NCI-H2196 treated with DMSO at 0.1 percent for 48 hours (cell line): ENCODE measurements around the gene CDCA5.

Experiments used
- DNase-seq: peaks from one replicate; lab custom pipeline; 2025; ENCODE audit not compliant: unreplicated experiment; lab: John Stamatoyannopoulos, UW

CDCA5 gene

GRCh38 chr11:65077451-65077850 is 6.4 kb downstream of the CDCA5 start:
- DNase-seq: no peak

DNA sequence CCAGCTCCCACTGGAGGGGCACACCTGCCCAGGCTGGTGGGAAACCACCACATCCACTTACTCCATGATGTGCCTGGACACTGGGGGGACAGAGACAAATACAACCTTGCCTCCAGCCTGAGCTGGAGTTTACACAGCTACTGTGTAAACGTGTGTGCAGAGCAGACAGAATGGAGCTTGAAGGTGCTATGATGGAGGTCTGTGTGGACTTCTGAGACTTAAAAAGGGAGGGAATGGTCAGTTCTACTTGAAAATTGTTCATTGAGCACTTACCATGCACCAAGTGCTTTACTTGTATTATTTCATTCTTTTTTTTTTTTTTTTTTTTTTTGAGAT is 11.2 kb downstream of the CDCA5 start:
- DNase-seq: no peak

- no peak for DNase-seq
Observed at GRCh38 chr11:65071907-65072630, 11.8 kb downstream of the CDCA5 start.

DNA sequence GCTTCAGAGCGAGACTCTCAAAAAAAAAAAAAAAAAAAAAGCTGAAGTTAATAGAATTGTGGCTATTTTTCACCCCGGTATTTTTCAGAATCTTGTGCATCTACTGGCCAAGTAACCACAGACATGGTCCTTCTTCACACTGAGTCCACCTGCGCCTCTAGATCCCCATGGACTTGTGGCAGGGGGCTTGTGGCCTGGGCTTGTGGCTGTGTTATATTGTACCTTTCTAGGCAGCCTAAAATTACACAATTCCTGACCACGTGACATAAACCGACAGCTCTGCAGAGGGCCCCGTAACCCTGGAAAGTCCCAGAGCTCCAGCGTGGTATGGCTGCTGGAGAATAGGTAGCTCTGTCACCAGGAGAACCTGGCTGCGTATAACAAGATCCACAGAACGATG is 14.6 kb downstream of the CDCA5 start:
- no peak for DNase-seq

- DNase-seq: no peak
Observed at GRCh38 chr11:65067446-65067845, 16.4 kb downstream of the CDCA5 start.

GRCh38 chr11:65066805-65067291 is 17.0 kb downstream of the CDCA5 start:
- no peak for DNase-seq

DNA sequence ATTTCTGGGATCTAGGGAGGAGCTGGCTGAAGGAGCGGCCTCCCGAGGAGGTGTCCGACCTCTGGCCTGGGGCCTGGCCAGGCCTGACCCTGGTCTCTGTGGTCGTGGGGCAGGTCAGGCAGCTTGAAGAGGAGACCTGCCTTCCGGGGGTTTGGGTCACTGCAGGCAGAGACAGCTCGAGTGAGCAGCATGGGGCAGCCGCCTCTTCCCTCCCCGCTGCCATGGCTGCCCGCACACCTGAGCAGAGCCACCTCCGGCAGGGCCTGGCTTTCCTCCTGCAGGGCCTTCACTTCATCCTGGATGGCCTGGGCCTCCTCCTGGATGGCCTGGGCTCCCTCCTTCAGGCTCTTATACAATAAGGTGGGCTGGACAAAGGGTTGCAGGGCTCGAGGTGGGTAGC is 17.5 kb downstream of the CDCA5 start:
- no peak for DNase-seq

GRCh38 chr11:65065851-65066250 is 18.0 kb downstream of the CDCA5 start:
- no peak for DNase-seq

- DNase-seq: no peak
Observed at GRCh38 chr11:65064847-65065240, 19.0 kb downstream of the CDCA5 start.

GRCh38 chr11:65063532-65063931 is 20.3 kb downstream of the CDCA5 start:
- no peak for DNase-seq

DNA sequence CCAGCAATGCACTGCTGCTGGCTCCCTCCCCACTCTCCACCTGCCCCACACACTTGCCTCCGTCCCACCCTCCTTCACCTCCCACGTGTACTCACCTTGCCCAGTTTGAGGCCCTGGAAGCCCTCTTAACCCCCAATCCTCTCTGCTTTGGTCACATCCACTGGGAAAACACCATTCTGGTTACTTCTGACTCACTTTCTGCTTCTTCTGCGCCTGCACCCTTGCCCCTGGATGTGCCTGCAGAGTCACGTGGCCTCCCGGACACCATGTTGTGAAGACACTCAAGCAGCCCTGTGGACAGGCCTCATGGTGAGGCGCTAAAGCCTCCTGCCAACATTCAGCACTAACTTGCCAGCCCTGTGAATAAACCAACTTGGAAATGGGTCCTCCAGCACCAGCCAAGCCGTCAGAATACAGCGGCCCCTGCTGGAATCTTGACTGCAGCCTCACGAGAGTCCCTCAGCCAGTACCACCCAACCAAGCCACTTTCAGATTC is 22.9 kb downstream of the CDCA5 start:
- no peak for DNase-seq

DNA sequence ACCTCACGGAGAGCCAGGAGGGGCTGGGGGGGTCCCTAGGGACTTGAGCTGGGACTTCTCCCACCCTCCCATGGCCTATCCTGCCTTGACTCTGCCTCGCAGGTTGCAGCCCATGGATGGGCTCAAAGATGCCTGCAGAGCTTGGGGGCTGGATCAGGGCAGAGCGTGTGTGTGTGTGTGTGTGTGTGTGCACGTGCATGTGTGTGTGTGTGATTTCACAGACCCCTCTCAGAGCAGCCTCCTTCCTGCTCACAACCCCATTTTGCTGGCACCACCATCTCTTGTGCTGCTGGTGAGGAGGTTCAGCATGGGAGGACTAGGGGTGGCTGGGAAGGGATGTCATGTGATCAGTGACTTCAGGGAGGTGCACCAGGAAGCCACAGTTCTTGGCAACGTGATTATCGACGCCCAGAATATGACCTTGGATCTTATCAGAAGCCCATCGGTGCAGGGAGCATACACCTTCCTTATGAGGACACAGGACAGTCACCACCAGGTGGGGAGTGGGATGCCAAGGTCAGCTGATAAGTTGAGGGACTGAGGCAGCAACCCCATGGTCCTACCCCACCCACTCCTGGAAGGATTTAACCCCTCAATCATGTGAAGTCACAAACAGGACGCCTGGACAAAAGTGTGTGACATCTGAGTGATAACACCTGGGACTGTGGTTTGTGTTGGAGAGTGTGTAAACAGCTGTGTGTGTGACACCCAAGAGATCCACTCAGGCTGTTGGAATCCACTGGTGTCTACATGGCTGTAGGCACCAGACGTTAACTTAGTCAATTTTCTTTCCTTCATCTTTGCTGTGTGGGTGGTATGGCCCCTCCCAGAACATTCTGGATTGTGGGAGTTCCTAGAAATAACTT is 23.6 kb downstream of the CDCA5 start:
- DNase-seq: no peak

- DNase-seq: no peak
Observed at GRCh38 chr11:65059523-65059922, 24.3 kb downstream of the CDCA5 start.

DNA sequence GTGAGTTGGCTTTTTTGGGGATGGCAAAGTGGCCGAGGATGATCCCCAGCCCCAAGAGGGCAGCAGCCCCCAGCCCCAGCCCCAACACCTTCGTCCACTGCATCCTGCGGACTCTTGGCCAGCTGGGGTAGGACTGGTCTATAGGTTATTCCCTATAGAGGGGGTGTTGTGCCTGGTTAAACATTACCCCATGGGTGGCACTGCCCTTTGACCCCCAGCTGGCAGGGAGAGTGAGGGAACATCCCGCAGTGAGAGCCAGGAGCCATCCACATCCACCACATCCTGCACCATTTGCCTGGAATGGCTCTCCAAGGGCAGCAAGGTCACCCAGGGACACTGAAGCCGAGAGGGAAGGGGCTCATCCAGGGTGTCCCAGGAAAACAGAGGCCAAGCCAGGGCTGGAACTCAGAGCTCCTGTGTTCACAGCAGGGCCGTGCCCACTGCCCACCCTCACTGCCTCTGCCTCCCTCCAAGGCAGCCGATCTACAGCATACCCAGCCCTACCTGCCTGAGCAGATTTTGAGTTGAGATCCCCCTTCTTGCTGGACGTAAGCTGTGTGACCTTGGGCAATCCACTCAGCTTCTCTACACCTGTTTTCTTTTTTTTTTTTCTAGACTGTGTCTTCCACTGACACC is 25.3 kb downstream of the CDCA5 start, which contains the start of gene NAALADL1:
Gene NAALADL1 (minus strand): TSS at position 135 of the 636 bp plus-strand sequence. CDS start 32 bp downstream, at position 103.
- DNase-seq: no peak

- DNase-seq: no peak
Observed at GRCh38 chr11:65058012-65058411, 25.8 kb downstream of the CDCA5 start.

GRCh38 chr11:65057526-65057925 is 26.3 kb downstream of the CDCA5 start:
- no peak for DNase-seq

DNA sequence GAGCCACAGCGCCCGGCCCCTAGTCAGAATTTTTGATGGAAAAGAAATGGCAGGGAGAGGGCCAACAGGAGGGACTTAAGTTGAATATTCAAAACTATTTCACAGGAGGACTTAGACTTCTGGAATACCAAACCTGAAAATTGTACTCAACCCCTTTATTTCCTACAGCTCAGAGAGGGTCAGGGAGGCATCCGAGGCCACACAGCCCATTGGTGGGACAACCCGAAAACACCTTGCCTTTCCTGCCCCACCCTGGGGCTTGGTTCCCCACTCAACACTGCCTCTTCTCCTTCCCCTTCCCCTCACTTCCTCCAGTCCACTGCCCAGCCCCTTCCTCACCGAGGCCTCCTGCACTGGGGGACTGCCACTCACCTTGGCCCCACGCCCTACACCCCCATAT is 26.8 kb downstream of the CDCA5 start:
- no peak for DNase-seq

GRCh38 chr11:65055538-65055937 is 28.3 kb downstream of the CDCA5 start:
- no peak for DNase-seq

DNA sequence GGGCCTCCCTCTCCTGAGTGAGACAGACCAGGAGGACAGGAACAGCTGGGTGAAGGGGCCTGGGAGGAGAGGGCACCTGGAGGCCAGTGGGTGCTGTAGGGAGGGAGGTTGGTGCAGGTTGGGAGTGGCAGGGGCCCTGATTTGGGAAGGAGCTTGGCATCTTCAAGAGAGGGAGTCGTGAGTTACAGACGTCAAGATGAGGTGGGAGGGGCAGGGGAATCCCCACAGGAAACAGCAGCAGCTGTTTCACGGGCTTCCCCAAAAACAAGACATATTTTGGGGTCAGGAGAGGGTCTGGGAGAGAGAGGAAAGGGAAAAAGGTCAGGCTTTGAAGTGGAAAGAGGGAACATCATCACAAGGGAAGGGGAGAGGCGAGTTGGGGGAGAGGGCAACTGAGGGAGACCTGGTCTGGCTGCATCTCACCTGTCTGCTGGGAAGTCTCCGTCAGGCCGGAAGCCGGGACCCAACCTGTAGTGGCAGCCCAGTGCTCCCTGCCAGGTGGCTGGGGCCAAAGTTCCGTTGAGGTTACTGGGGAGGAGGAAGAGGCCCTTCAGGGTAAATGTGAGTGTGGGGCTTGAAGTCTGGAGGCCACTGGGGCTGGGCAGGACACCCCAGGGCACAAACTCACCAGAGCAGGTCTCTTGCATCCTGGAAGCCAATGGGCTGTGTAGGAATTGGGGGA is 29.9 kb downstream of the CDCA5 start:
- DNase-seq: no peak

DNA sequence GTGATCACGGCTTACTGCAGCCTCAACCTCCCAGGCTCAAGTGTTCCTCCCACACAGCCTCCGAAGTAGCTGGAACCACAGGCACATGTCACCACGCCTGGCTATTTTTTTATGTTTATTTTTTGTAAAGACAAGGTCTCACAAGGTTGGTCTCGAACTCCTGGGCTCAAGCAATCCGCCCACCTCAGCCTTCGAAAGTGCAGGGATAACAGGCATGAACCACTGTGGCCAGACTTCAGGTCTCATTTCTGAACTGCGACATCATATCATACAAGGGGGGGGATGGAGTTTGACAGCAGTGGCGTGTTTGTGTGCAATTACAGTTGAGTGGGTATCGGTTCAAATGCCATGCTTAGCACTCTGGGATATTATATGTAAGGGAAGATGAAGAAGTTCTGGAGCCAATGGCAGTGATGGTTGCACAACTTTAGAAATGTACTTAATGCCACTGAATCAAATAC is 32.4 kb downstream of the CDCA5 start:
- no peak for DNase-seq
